Dendritic cell treated with granulocyte-macrophage colony-stimulating factor and Interleukin-4, amounts not matched to agents 40 ng/mL and 50 ng/mL, for 4 days (primary cell): ENCODE results near the gene ARL6.

Source experiments
- H3K27ac Mint-ChIP-seq: one replicate; pipeline ENCODE4 v1.8.0; 2022; ENCODE audit warnings: mild to moderate bottlenecking, mixed read lengths
- H3K27me3 Mint-ChIP-seq: one replicate; pipeline ENCODE4 v1.8.0; 2022; ENCODE audit warnings: mild to moderate bottlenecking, mixed read lengths
- H3K36me3 Mint-ChIP-seq: one replicate; pipeline ENCODE4 v1.8.0; 2022; ENCODE audit warnings: low read depth, mixed read lengths
- H3K4me1 Mint-ChIP-seq: one replicate; pipeline ENCODE4 v1.8.0; 2022; ENCODE audit warnings: low read depth, mixed read lengths
- H3K4me3 Mint-ChIP-seq: one replicate; pipeline ENCODE4 v1.8.0; 2022; ENCODE audit warnings: mild to moderate bottlenecking, moderate library complexity, mixed read lengths
- H3K9me3 Mint-ChIP-seq: one replicate; pipeline ENCODE4 v1.8.0; 2022; ENCODE audit warnings: mixed read lengths
- intact Hi-C: fragments of 100-400 bp; cut with micrococcal nuclease; formaldehyde crosslinking; loops from one replicate; pipeline ENCODE4 v1.15.0; 2022

ARL6 gene

DNA sequence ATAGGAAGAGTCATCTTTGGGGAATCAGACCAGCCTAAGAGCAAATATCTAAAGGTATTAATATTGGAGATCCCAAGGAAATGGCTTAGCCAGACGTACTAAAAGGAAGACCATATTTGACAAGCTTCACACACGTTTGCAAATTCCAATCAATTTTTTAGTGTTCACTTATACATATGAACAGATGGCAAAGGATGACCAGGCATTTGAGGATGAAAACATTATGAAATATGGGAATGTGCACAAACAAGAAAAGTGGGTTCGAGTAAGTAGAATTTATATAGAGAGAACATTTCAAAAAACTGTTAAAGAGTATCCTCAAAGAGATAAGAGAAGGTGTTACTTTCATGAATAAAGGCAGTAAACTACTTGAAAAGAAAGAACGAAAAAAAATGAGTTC, 31.4 kb downstream of the ARL6 start:
- Mint-ChIP-seq H3K9me3 (no peaks in the 10 kb centered on the region), H3K27me3 (no peaks in the 10 kb centered on the region), H3K27ac (no peak overlapping the region), H3K4me1 (no peaks in the 10 kb centered on the region), H3K4me3 (no peak overlapping the region), H3K36me3 (no peaks in the 10 kb centered on the region)
- intact Hi-C loops = no loop called here

DNA sequence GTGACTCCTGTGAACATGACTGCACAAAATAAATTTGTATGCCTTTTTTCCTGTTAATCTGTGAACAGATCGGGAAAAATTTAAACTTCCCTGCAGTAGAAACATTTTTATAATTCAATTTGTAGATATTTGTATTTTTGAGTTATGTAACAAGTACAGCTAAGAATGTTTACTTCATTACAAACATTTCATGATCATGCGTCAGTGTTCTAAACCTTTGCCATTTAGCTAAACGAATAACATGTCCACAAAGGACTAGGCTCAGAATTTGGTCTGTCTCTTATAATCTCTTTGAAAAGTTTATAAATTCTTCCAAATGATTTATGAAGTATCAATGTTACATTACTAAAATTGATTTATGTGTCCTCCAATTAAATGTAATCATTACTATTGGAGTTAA, 39.9 kb downstream of the ARL6 start:
- Mint-ChIP-seq H3K9me3 (no peaks in the 10 kb centered on the region), H3K27me3 (peaks cover 3% of the 10 kb centered on the region), H3K36me3 (no peaks in the 10 kb centered on the region), H3K27ac (no peak overlapping the region), H3K4me3 (no peak overlapping the region), H3K4me1 (no peaks in the 10 kb centered on the region)
- intact Hi-C loops = no loop called here

DNA sequence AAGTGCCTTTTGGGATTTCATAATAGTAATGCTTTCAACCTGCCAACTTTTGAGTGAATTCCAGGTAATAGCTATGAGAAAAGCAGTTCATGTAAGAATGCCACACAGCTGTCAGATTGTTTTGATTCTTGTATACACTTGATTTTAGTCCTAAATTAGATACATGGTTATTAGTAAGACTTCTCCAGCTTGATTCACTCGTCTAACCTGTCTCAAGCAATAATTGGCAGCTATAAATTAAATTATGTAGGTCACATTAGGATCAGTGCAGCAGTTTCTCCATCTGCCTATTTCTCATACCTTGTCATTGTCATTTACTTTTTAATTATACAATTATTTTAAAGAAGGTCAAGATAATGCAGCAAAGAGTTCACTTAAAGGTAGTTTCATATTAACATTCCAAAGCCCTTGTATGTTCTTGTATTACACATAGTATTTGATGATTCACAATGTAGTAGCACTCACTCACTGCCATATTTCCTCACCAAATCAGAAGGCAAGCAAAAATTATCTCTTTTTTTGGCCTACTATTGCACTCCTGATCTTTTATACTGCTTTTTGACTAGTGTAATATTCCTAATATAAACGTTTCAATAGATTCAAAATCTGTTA, 46.3 kb downstream of the ARL6 start:
- intact Hi-C loops = no loop called here
- Mint-ChIP-seq H3K9me3 (no peaks in the 10 kb centered on the region), H3K27me3 (peaks cover 5% of the 10 kb centered on the region), H3K4me3 (no peak overlapping the region), H3K36me3 (no peaks in the 10 kb centered on the region), H3K4me1 (no peaks in the 10 kb centered on the region), H3K27ac (no peak overlapping the region)

DNA sequence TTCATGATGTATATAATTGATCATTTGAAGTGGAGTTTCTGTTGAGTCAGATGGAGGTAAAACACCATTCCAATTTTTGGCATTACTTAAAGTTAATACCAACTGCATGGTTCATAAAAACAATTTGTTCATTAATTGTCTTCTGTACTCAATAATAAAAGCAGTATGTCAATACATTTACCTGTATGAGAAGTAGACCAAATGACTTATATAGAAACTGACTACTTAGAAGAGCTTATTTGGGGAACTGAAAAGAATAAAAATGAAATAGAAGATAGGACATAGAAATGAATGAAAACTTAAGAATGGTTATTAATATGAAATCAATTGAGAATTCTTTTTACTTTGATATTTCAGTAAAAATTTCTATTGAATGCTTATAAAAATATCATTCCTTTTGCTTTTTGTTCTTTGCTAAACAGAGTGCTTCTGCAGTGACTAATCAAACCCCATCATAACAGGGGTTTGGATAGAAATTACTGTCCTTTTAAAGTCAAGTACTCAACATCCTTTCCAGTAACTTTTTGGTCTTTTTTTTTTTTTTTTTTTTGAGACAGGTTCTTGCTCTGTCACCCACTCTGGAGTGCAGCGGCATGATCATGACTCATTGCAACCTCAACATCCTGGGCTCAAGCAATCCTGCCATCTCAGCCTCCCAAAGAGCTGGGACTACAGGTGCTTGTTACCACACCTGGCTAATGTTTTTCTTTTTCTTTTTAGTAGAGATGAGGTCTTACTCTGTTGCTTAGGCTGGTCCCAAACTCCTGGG, 50.8 kb downstream of the ARL6 start:
- no peaks in the 10 kb centered on the region for H3K36me3 Mint-ChIP-seq
- intact Hi-C loops = no loop called here
- H3K9me3 Mint-ChIP-seq = no peaks in the 10 kb centered on the region
- H3K4me1 Mint-ChIP-seq = no peaks in the 10 kb centered on the region
- peaks cover 19% of the 10 kb centered on the region for H3K27me3 Mint-ChIP-seq
- no peak overlapping the region for H3K27ac Mint-ChIP-seq
- no peak overlapping the region for H3K4me3 Mint-ChIP-seq

DNA sequence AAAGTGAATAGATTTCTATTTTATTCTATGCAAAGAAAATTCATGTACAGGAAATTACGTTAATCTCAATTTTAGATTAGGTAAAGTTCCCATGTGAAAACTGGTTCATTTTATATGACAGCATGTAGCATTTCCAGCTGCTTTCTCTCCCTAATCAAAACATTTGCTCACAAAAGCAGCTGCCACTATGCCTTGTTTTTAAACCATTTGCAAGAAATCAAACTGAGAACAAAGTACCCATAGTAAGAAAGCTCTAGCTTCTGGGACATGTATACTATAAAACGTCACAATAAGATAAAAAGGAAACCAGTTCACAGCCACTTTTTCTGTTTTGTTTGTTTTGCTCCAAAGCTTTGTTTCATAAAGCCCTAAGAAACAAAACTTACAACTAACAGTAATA, 52.3 kb downstream of the ARL6 start:
- Mint-ChIP-seq H3K4me1 (no peaks in the 10 kb centered on the region), H3K9me3 (no peaks in the 10 kb centered on the region), H3K36me3 (no peaks in the 10 kb centered on the region), H3K27me3 (peaks cover 29% of the 10 kb centered on the region), H3K4me3 (no peak overlapping the region), H3K27ac (no peak overlapping the region)
- intact Hi-C loops = no loop called here

DNA sequence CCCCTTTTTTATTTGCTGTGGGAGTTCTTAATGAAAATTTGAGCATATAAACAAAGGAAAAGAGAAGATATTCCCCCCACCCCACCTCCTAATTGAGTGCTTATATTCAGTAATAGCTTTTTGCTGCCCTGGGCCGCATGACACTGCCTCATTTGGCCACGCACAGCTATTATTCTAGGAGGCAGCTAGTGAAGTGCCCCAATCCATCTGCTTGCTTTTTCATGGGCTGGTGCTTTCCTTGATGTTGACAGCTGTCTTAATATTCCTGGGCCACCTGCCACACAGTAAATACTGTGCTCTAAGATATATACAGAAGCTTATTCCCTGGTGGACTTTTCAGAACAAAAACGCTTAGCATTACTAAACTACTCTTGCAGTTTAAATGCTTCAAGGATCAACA, 53.4 kb downstream of the ARL6 start:
- no peak overlapping the region for H3K27ac Mint-ChIP-seq

DNA sequence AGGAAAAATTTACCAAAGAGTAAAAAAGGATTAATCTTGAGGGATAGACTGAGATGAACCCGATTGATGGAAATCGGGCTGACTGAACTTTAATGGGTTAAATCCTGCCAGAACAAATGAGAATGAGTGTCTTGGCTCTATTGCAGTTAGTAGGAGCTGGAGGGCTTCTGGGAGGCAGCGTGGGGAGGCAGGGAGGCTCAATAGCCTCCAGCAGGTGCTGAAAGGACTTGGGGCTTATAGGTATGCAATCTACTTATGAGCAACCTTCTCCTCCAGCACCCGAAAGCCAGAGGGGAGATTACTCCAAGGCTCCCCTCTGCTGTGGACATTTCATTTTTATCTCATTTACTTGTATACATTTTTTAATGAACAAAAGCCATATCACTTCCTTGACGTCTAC, 56.2 kb downstream of the ARL6 start:
- Mint-ChIP-seq H3K4me3 (peak overlapping the region; percentile 99), H3K9me3 (no peaks in the 10 kb centered on the region), H3K27me3 (peaks cover 27% of the 10 kb centered on the region), H3K4me1 (peaks cover 25% of the 10 kb centered on the region), H3K36me3 (peaks cover 7% of the 10 kb centered on the region), H3K27ac (no peak overlapping the region)
- intact Hi-C loops = loop anchor here (5.0 to 10.0 kb wide), 2 partner anchors 152 to 704 kb away; partner anchors contain the start of genes CLDND1 and RIOX2

More for the DNA sequence above, 53.4 kb downstream of the ARL6 start:
- peaks cover 29% of the 10 kb centered on the region for H3K27me3 Mint-ChIP-seq
- H3K9me3 Mint-ChIP-seq = no peaks in the 10 kb centered on the region
- intact Hi-C loops = no loop called here
- H3K36me3 Mint-ChIP-seq = peaks cover 7% of the 10 kb centered on the region
- H3K4me1 Mint-ChIP-seq = peaks cover 2% of the 10 kb centered on the region
- no peak overlapping the region for H3K4me3 Mint-ChIP-seq

DNA sequence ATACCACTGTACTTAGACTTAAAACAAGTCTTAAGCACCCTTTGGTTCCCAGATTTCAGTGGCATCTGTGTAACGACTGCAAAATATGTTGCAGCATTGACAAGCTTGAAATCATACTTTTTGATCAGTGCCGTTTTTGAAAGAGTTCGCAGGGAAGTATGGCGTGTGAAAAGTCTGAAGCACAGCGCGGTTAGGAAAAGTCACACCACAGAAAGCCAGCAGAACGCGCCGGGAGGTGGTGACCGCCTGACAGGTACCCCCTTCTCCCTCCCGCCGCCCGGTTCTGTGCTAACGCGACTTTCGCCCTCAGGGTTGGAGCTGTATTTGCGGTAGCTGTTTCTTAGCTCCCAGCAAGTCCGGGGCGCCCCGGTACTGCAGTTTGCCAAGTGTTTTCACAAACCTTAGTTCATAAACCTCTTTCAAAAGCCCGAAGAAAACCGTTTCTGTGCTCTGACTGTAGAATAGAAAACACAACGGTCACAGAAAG, 56.8 kb downstream of the ARL6 start:
- intact Hi-C loops = loop anchor here (5.0 to 10.0 kb wide), 2 partner anchors 151 to 703 kb away; partner anchors contain the start of genes CLDND1 and RIOX2
- peaks cover 27% of the 10 kb centered on the region for H3K27me3 Mint-ChIP-seq
- peaks cover 26% of the 10 kb centered on the region for H3K4me1 Mint-ChIP-seq
- H3K36me3 Mint-ChIP-seq = peaks cover 7% of the 10 kb centered on the region
- peak overlapping the region; percentile 99 for H3K4me3 Mint-ChIP-seq
- H3K27ac Mint-ChIP-seq = peak overlapping the region; percentile 88
- no peaks in the 10 kb centered on the region for H3K9me3 Mint-ChIP-seq

DNA sequence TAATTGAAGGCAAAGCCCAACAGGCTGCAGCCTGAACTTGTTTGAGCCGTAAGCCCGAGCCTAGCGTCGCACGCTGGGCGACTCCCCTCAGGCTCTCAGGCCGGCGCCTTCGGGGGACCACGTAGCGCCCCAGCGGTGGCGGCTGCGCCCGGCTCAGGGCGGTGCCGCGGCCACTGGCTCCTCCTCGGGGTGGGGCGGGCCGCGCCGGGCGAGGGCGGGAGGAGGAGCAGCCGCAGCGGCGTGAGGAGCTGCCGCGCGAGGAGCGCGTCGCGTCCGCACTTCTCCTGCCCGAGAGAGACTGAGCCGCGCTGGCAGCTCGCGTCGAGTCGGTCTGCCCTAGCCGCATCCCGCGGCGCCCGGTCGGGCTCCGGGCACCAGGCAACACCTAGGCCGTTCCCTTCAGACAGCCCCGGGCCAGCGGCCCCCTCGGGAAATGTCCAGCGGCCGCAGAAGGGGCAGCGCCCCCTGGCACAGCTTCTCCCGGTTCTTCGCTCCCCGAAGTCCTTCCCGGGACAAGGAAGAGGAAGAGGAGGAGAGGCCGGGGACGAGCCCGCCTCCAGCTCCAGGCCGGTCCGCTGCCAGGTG, 57.3 kb downstream of the ARL6 start, which contains the start of gene CRYBG3:
Gene CRYBG3, plus strand, starts transcription at position 238 of the 585 bp plus-strand sequence. Its CDS starts 196 bp downstream, at position 434.
- Mint-ChIP-seq H3K27ac (peak within 1 kb of the TSS; percentile 88), H3K36me3 (peaks cover 7% of the 10 kb centered on the region), H3K4me1 (peaks cover 26% of the 10 kb centered on the region), H3K27me3 (peaks cover 26% of the 10 kb centered on the region), H3K9me3 (no peaks in the 10 kb centered on the region), H3K4me3 (peak within 1 kb of the TSS; percentile 99)
- intact Hi-C loops = loop anchor here (5.0 to 10.0 kb wide), 2 partner anchors 150 to 703 kb away; partner anchors contain the start of genes CLDND1 and RIOX2

DNA sequence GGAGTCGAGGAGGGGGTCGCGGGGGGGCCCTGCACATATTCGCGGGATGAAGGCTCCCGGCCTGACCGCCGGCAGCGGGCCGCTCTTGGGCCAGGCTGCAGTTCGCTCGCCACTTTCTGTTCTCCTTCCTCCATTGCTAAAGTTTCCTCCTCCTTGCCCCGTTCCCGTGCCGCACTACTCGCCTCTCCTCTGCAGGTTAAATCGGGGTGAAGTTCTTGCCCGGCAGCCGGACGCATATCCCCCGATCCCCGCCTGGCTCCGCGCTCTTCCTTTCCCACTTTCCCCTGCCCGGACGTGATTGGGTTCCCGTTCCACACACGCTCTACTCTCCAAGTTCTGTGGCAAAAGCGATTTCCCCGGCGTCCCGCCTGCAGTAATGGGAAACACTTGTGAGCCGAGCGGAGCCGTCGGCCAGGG, 57.8 kb downstream of the ARL6 start:
- intact Hi-C loops = loop anchor here (5.0 to 10.0 kb wide), 2 partner anchors 150 to 702 kb away; partner anchors contain the start of genes CLDND1 and RIOX2
- H3K4me3 Mint-ChIP-seq = peak overlapping the region; percentile 99
- peaks cover 26% of the 10 kb centered on the region for H3K4me1 Mint-ChIP-seq
- H3K27ac Mint-ChIP-seq = peak overlapping the region; percentile 88
- H3K9me3 Mint-ChIP-seq = no peaks in the 10 kb centered on the region
- peaks cover 7% of the 10 kb centered on the region for H3K36me3 Mint-ChIP-seq
- peaks cover 26% of the 10 kb centered on the region for H3K27me3 Mint-ChIP-seq

DNA sequence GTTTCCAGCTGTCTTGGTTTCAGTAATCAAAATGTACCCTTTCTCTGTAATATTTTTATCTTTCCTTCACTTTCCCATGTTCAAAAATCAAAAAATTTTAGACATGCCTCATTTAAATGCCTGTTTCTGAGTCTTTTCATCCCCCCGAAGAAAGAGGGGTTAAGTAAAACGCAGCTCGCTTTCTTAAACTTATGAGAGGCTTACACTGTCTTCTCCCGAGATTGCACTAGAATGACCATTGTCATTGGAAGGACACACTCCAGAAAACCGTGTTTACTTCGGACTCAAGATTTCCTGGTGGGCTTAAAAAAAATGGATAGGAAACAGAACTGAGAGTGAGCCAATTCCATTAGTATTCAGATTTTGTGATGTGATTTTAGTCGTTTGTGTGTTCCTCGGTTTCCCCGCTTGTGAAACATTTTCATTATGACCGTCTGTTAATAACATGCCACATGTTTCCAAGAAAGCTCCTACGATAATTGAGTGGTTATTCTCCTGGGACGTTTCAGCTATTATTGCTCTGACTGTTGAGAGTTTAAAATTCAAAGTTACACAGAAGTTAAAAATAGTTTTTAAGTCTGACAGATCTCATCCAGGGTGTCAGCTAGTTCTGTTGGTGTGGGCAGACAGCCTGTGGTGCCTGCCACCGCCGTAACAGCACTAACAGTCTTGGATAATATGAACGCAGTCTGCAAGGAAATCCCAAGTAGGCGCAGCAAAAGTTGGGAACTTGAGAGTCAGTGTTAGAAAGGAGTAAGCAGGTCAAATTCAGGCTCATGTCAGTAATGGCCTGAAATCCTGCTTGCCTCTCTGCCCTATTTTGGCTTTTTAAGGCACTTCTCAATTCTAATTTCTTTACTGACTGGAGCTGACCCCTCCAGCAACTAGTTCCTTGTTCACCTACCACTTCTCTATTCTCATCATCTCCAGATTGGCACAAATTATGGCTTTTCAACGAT, 58.8 kb downstream of the ARL6 start:
- Mint-ChIP-seq H3K27ac (peak overlapping the region; percentile 88), H3K4me1 (peaks cover 26% of the 10 kb centered on the region), H3K4me3 (peak overlapping the region; percentile 99), H3K36me3 (peaks cover 7% of the 10 kb centered on the region), H3K27me3 (peaks cover 24% of the 10 kb centered on the region), H3K9me3 (no peaks in the 10 kb centered on the region)
- intact Hi-C loops = loop anchor here (5.0 to 10.0 kb wide), 2 partner anchors 149 to 701 kb away; partner anchors contain the start of genes CLDND1 and RIOX2

DNA sequence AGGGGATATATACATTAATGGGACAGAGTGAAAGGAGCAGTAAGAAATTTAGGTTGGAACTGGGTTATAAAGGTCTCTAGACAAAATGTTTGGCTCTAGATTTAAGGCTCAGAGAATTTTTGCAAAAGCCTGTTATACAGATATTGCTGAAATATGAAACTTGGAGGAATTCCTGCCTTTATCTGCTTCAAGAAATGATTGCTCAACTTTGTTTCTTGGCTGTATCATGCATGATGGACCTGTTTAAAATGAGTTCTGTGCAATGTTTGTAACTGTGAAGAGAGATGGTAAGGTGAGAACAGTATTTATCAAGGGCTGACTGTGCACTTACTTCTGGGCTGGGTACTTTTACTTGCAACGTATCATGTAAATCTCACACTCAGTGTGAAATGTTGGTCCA, 60.5 kb downstream of the ARL6 start:
- Mint-ChIP-seq H3K4me1 (peaks cover 31% of the 10 kb centered on the region), H3K27ac (no peak overlapping the region), H3K4me3 (no peak overlapping the region), H3K36me3 (peaks cover 7% of the 10 kb centered on the region), H3K9me3 (no peaks in the 10 kb centered on the region), H3K27me3 (peaks cover 11% of the 10 kb centered on the region)
- intact Hi-C loops = loop anchor here (10.0 kb wide), 1 partner anchor 700 kb away; the partner anchor contains the start of gene CLDND1
